K562 (cell line): ENCODE results near the gene PLEKHM1. TPM values are rescaled to one million over a fixed set of nuclear protein-coding genes. Genes with fewer than 3 reads are reported as not detected.
A peak's percentile ranks its signal among the peaks of the same experiment; 100 is the strongest.
"Not testable (repeated sequence)": the region's sequence is repeated elsewhere in the genome, so short reads cannot be mapped to it uniquely, and the experiment has no call there.

Source experiments
- ATAC-seq: fragments of 200-7000 bp; cut with Tn5 transposase; 3 replicates; pipeline ENCODE4 v1.9.1; 2020; ENCODE audit warnings: moderate library complexity
- BruUV-seq: library from RNA; stranded (reverse); fragments of 400-500 nt; replicated peaks from 2 replicates; lab custom pipeline; 2021; lab: Mats Ljungman, UMichigan
- CTCF ChIA-PET: fragments of 300-600 bp; formaldehyde crosslinking; extraction: SDS; loops from one replicate; lab custom pipeline; 2021; ENCODE audit warnings: low intra/inter-chr PET ratio; lab: Yijun Ruan, JAX
- POLR2A ChIA-PET: fragments of 300-600, 350-650 bp; sonication (Branson Sonifier 250); formaldehyde crosslinking; extraction: SDS; loops from one replicate; lab custom pipeline; 2021; ENCODE audit warnings: antibody characterized with exemption, inconsistent platforms; lab: Yijun Ruan, JAX
- DNase-seq, 4 experiments: peaks; one replicate each; pipeline versions ENCODE4 v3.0.0 to v3.0.0-alpha.2; 2011 to 2018; ENCODE audit warnings: low spot score in 3 of 4, mixed read lengths in 3 of 4; ENCODE audit errors: extremely low read depth in 1 of 4
- FAIRE-seq: peaks from 2 replicates; lab custom pipeline; 2011; peaks lifted over from hg19 to GRCh38; lab: Jason Lieb, UNC
- H2AFZ ChIP-seq: 2 replicates; pipeline ENCODE4 v1.6.0; 2011; ENCODE audit warnings: low read depth, low read length, control low read depth, inconsistent platforms
- H3K27ac ChIP-seq: fragments of 200-600 bp; 3 replicates; pipeline ENCODE4 v1.8.0; 2011; ENCODE audit warnings: low read depth, mild to moderate bottlenecking, control low read depth, inconsistent platforms, low read length, moderate library complexity, mixed read lengths; ENCODE audit errors: extremely low read depth
- H3K27me3 ChIP-seq, 2 experiments: fragments of 300-600 bp in 1 of 2; 2 replicates in 1 of 2; 3 replicates in 1 of 2; pipeline versions ENCODE4 v1.6.0 to v1.8.0; 2011; ENCODE audit warnings: inconsistent platforms in 2 of 2, low read length in 2 of 2, mild to moderate bottlenecking in 1 of 2, mixed read lengths in 1 of 2, moderate library complexity in 1 of 2; ENCODE audit not compliant: control insufficient read depth in 2 of 2, insufficient read depth in 2 of 2
- H3K36me3 ChIP-seq: fragments of 300-600 bp; 3 replicates; pipeline ENCODE4 v1.8.0; 2011; ENCODE audit warnings: mild to moderate bottlenecking, low read length, inconsistent platforms; ENCODE audit not compliant: control insufficient read depth, insufficient read depth
- H3K4me1 ChIP-seq, 2 experiments: fragments of 200-600 bp in 1 of 2; replicated peaks in 1 of 2; 2 replicates in 1 of 2; 3 replicates in 1 of 2; pipeline versions ENCODE4 v1.5.1 to v1.8.0; 2011; ENCODE audit warnings: inconsistent platforms in 2 of 2, low read length in 2 of 2, mild to moderate bottlenecking in 1 of 2, mixed read lengths in 1 of 2, moderate library complexity in 1 of 2; ENCODE audit not compliant: control insufficient read depth in 2 of 2, insufficient read depth in 2 of 2
- H3K4me2 ChIP-seq: 2 replicates; pipeline ENCODE4 v1.6.1; 2011; ENCODE audit warnings: low read length, control low read depth, inconsistent platforms, mixed read lengths; ENCODE audit not compliant: insufficient read depth
- H3K4me3 ChIP-seq: fragments of 200-600 bp; sonication (generic), shearing (Covaris generic); 2 replicates; pipeline ENCODE4 v1.5.1; 2016; ENCODE audit warnings: control low read depth, inconsistent platforms
- H3K79me2 ChIP-seq: fragments of 200-600 bp; 3 replicates; pipeline ENCODE4 v1.8.0; 2011; ENCODE audit warnings: low read length, inconsistent platforms; ENCODE audit not compliant: control insufficient read depth, insufficient read depth
- H3K9ac ChIP-seq, 2 experiments: 2 replicates each; pipeline versions ENCODE4 v1.6.0 to v1.6.1; 2011; ENCODE audit warnings: low read depth in 2 of 2, low read length in 2 of 2, control low read depth in 1 of 2, inconsistent platforms in 1 of 2, mild to moderate bottlenecking in 1 of 2, mixed read lengths in 1 of 2; ENCODE audit not compliant: insufficient read depth in 1 of 2
- H3K9me1 ChIP-seq: one replicate; pipeline ENCODE4 v1.6.0; 2011; ENCODE audit warnings: inconsistent platforms, mild to moderate bottlenecking, low read length, moderate library complexity; ENCODE audit not compliant: control insufficient read depth, insufficient read depth
- H3K9me3 ChIP-seq: replicated peaks from 2 replicates; pipeline ENCODE4 v1.5.1; 2011; ENCODE audit warnings: low read depth, low read length, inconsistent platforms; ENCODE audit not compliant: control insufficient read depth, insufficient read depth
- H4K20me1 ChIP-seq: replicated peaks from 2 replicates; pipeline ENCODE4 v1.6.1; 2011; ENCODE audit warnings: low read length, inconsistent platforms, mixed read lengths; ENCODE audit not compliant: control insufficient read depth, insufficient read depth
- ARID1B ChIP-seq: fragments of 450-650 bp; IDR thresholded peaks from 2 replicates; pipeline ENCODE4 v1.6.1; 2016; ENCODE audit warnings: antibody characterized with exemption, mild to moderate bottlenecking, inconsistent platforms
- CBFA2T3 ChIP-seq: fragments of 450-650 bp; IDR thresholded peaks from 2 replicates; pipeline ENCODE4 v1.6.1; 2017
- CTBP1 ChIP-seq: fragments of 450-650 bp; IDR thresholded peaks from 2 replicates; pipeline ENCODE4 v1.6.1; 2016; ENCODE audit warnings: borderline replicate concordance
- DPF2 ChIP-seq: fragments of 450-650 bp; IDR thresholded peaks from 2 replicates; pipeline ENCODE4 v1.6.1; 2016
- EGR1 ChIP-seq: fragments of 450-650 bp; conservative IDR thresholded peaks from 2 replicates; pipeline ENCODE4 v1.6.1; 2017; ENCODE audit warnings: mild to moderate bottlenecking
- FOSL1 ChIP-seq: fragments of 200-800 bp; sonication (Bioruptor generic); conservative IDR thresholded peaks from 2 replicates; pipeline ENCODE4 v1.6.1; 2016; ENCODE audit warnings: missing genetic modification characterization, missing compliant biosample characterization
- JUN ChIP-seq, 2 experiments: sonication (generic) in 1 of 2; formaldehyde crosslinking in 1 of 2; IDR thresholded peaks; 2 replicates each; pipeline versions ENCODE4 v1.6.1 to v1.8.0; 2012 to 2022; ENCODE audit warnings: borderline replicate concordance in 2 of 2, mild to moderate bottlenecking in 2 of 2, improper control_type of control experiment in 1 of 2, low read depth in 1 of 2, low read length in 1 of 2, missing genetic modification reagents in 1 of 2
- JUND ChIP-seq, 2 experiments: IDR thresholded peaks; 2 replicates in 1 of 2; 3 replicates in 1 of 2; pipeline ENCODE4 v1.6.1; 2011; ENCODE audit warnings: borderline replicate concordance in 2 of 2, low read depth in 2 of 2, low read length in 2 of 2, improper control_type of control experiment in 1 of 2, missing biosample characterization in 1 of 2, missing genetic modification characterization in 1 of 2, missing genetic modification reagents in 1 of 2
- MEIS2 ChIP-seq: fragments of 450-650 bp; IDR thresholded peaks from 2 replicates; pipeline ENCODE4 v1.6.1; 2014; ENCODE audit warnings: mild to moderate bottlenecking; ENCODE audit not compliant: partially characterized antibody
- NRF1 ChIP-seq, 2 experiments: fragments of 450-650 bp; IDR thresholded peaks in 1 of 2; conservative IDR thresholded peaks in 1 of 2; 2 replicates each; pipeline ENCODE4 v1.6.1; 2014; ENCODE audit warnings: mild to moderate bottlenecking in 2 of 2
- SMARCE1 ChIP-seq: fragments of 450-650 bp; IDR thresholded peaks from 2 replicates; pipeline ENCODE4 v1.7.1; 2016; ENCODE audit warnings: mild to moderate bottlenecking
- ZBTB17 ChIP-seq: fragments of 450-650 bp; formaldehyde crosslinking; IDR thresholded peaks from 2 replicates; pipeline ENCODE4 v1.4.0; 2020; ENCODE audit warnings: mild to moderate bottlenecking
- ZKSCAN8 ChIP-seq: fragments of 200-800 bp; sonication (Bioruptor generic); IDR thresholded peaks from 2 replicates; pipeline ENCODE4 v1.6.1; 2016; ENCODE audit warnings: missing genetic modification characterization, missing compliant biosample characterization
- ZNF584 ChIP-seq: fragments of 200-800 bp; sonication (Bioruptor generic); IDR thresholded peaks from 2 replicates; pipeline ENCODE4 v1.6.1; 2016; ENCODE audit warnings: low read depth, mild to moderate bottlenecking, missing genetic modification characterization, missing compliant biosample characterization
- WGBS: fragments of 100-300 bp; shearing (Covaris generic); methylation state at CpG from one replicate; pipeline ENCODE4 v1.1.6; 2016; ENCODE audit warnings: low coverage, mixed read lengths; ENCODE audit not compliant: insufficient coverage; ENCODE audit errors: missing lambda C conversion rate; 5-methylcytosine and 5-hydroxymethylcytosine counted together
- in situ Hi-C: fragments of 300-500 bp; cut with MboI; formaldehyde crosslinking; loops from 4 replicates; pipeline ENCODE4 v1.15.0; 2018; ENCODE audit warnings: inconsistent platforms, mixed read lengths
- intact Hi-C: fragments of 100-400 bp; cut with micrococcal nuclease; formaldehyde crosslinking; loops from 2 replicates; pipeline ENCODE4 v1.14.2; 2022
- polyA plus RNA-seq, 8 experiments: library from polyadenylated mRNA; depleted of rRNA in 4 of 8; stranded (reverse) in 5 of 8; unstranded in 3 of 8; fragments of >200 nt; fragmentation: Nextera tagmentation in 2 of 8; fragmentation: Illumina TruSeq in 1 of 8; extraction: Ambion mirVana in 2 of 8; extraction: Trizol in 1 of 8; gene quantifications; 2 replicates each; pipeline versions ENCODE4 v1.2.1 to v1.2.3, GENCODE V29; 2011 to 2014; ENCODE audit warnings: inconsistent platforms in 1 of 8, missing spikeins in 1 of 8
- total RNA-seq, 7 experiments: library from RNA; depleted of rRNA in 6 of 7; stranded (reverse); fragments of >200 nt in 6 of 7; fragmentation: Illumina TruSeq in 2 of 7; extraction: Trizol in 2 of 7; gene quantifications; 2 replicates each; pipeline versions ENCODE4 v1.2.1 to v1.2.3, GENCODE V29; 2011 to 2021; ENCODE audit warnings: low replicate concordance in 1 of 7
- TF ChIP-seq, protein P1 (sequence below): fragments of 200-800 bp; sonication (Bioruptor generic); IDR thresholded peaks from 2 replicates; pipeline ENCODE4 v1.6.1; 2017; ENCODE audit warnings: missing genetic modification characterization, missing compliant biosample characterization
- TF ChIP-seq, protein P2 (sequence below): sonication (generic); formaldehyde crosslinking; IDR thresholded peaks from 2 replicates; pipeline ENCODE4 v1.9.0; 2022; ENCODE audit warnings: mild to moderate bottlenecking, missing genetic modification reagents
- TF ChIP-seq, protein P3 (sequence below): sonication (generic); IDR thresholded peaks from 2 replicates; pipeline ENCODE4 v1.6.1; 2016

The PLEKHM1 gene
- total and polyA plus RNA-seq, 9 of the 15 experiments (the other 6 are each of a cell fraction or from before 2014, with no cell fraction given): 0.13 to 23.3 (median 5.7) TPM

DNA sequence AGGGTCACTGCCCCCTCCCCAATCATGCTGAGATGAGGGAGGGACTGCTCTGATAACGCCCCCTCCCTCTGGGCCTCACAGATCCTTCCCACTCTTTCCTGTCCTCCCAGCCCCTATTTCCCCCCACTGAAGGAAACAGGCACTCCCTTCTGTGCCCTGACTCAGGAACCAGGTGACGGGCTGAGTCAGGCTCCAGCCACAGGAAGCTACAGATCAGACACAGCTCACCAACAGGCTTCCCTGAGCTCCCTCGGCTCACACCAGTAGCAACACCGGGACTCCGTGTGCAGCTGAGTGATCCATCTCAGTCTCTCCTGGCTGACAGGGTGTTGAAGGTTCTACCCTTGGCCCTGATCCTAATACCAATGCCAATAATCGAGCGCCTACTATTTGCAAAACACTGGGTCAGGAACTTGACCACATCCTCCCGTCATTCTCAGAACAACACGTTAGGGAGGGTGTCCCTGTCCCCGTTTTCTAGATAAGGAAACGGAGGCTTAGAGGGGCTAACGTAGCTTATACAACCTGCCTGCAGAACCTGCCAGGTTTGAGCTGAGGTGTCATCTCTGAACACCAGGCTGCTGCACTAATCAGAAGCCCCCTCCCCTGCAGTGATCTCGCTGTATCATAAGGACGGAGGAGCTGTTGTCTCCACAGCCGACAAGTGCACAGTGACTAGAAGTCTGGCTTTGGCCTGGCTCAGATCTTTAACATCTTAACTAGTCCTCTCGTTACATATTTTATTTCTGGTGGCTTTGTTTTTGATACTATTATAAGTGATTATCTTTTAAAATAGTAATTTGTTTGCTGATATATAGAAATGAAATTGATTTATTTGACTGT is 44.4 kb downstream of the PLEKHM1 start:
- Histone ChIP-seq H2AFZ (peak overlapping the region; percentile 87), H3K4me3 (0 out of 2 replicates have a peak overlapping the region, but pooled peaks have one; percentile 8), H3K9ac (peak overlapping the region in 1 of 2 experiments; percentile 64; a peak in 2 of 4 replicates), H3K27ac (peak overlapping the region; percentile 69; the same call in 2 of the 3 replicates), H3K4me2 (peak overlapping the region; percentile 76)
- BruUV-seq; H3K79me2 ChIP-seq; H3K4me1 ChIP-seq; intact Hi-C loops; H3K9me3 ChIP-seq; H4K20me1 ChIP-seq; H3K9me1 ChIP-seq; CTCF ChIA-PET; H3K27me3 ChIP-seq; H3K36me3 ChIP-seq; TF ChIP-seq JUND (tag; IDR thresholded peaks at IDR 0.05; ENCODE audit: borderline replicate concordance, low read depth, low read length); JUN (CRISPR knock-in tag; IDR thresholded peaks at IDR 0.05; ENCODE audit: borderline replicate concordance): not testable (repeated sequence)
- FAIRE-seq: peak; percentile 95
- in situ Hi-C loops: loop anchor here (25.0 kb wide), 1 partner anchor 1066 kb away; the partner anchor contains the start of gene LRRC37A2
- DNase-seq: peak; percentile 41 to 70 (median 52)
- peak; percentile 95 for ATAC-seq
- WGBS: 5% methylated on average over 11 of the region's 16 CpGs
- POLR2A ChIA-PET: interaction anchor here (1.1 kb wide), 1 partner anchor 297 kb away, joined by 3 read pairs; no protein-coding TSS in a partner anchor
- TF ChIP-seq CTBP1 (0 out of 2 replicates have a peak, but pooled peaks have one; percentile 17), ZKSCAN8 (CRISPR knock-in tag) (peak; percentile 72; the same call in 1 of the 2 replicates), JUND (IDR thresholded peaks at IDR 0.05; ENCODE audit: borderline replicate concordance, low read depth, low read length) (peak; percentile 50; the same call in 1 of the 2 replicates), ZNF584 (CRISPR knock-in tag) (0 out of 2 replicates have a peak, but pooled peaks have one; percentile 37), MEIS2 (peak; percentile 71), ZBTB17 (CRISPR knock-in tag) (peak; percentile 35; the same call in 1 of the 2 replicates), FOSL1 (tag) (peak; percentile 80), DPF2 (peak; percentile 51; the same call in 1 of the 2 replicates), SMARCE1 (peak; percentile 71; the same call in 1 of the 2 replicates), CBFA2T3 (0 out of 2 replicates have a peak, but pooled peaks have one; percentile 2), NRF1 (conservative IDR thresholded peaks at IDR 0.05 in 1 of 2, IDR thresholded peaks at IDR 0.05 in 1 of 2) (peak in 1 of 2 experiments; percentile 23; a peak in 1 of 4 replicates), EGR1 (peak; percentile 70), JUN (IDR thresholded peaks at IDR 0.05; ENCODE audit: borderline replicate concordance, low read depth, low read length) (0 out of 2 replicates have a peak, but pooled peaks have one; percentile 36), ARID1B (peak; percentile 61)
- TF ChIP-seq, protein P1, sequence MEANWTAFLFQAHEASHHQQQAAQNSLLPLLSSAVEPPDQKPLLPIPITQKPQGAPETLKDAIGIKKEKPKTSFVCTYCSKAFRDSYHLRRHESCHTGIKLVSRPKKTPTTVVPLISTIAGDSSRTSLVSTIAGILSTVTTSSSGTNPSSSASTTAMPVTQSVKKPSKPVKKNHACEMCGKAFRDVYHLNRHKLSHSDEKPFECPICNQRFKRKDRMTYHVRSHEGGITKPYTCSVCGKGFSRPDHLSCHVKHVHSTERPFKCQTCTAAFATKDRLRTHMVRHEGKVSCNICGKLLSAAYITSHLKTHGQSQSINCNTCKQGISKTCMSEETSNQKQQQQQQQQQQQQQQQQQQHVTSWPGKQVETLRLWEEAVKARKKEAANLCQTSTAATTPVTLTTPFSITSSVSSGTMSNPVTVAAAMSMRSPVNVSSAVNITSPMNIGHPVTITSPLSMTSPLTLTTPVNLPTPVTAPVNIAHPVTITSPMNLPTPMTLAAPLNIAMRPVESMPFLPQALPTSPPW (CRISPR knock-in tag): peak; percentile 45; the same call in 1 of the 2 replicates
- TF ChIP-seq, protein P2, sequence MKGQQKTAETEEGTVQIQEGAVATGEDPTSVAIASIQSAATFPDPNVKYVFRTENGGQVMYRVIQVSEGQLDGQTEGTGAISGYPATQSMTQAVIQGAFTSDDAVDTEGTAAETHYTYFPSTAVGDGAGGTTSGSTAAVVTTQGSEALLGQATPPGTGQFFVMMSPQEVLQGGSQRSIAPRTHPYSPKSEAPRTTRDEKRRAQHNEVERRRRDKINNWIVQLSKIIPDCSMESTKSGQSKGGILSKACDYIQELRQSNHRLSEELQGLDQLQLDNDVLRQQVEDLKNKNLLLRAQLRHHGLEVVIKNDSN (CRISPR knock-in tag): 0 out of 2 replicates have a peak, but pooled peaks have one; percentile 18
- TF ChIP-seq, protein P3, sequence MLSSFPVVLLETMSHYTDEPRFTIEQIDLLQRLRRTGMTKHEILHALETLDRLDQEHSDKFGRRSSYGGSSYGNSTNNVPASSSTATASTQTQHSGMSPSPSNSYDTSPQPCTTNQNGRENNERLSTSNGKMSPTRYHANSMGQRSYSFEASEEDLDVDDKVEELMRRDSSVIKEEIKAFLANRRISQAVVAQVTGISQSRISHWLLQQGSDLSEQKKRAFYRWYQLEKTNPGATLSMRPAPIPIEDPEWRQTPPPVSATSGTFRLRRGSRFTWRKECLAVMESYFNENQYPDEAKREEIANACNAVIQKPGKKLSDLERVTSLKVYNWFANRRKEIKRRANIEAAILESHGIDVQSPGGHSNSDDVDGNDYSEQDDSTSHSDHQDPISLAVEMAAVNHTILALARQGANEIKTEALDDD: peak; percentile 73
